ENCODE data around the gene POM121.

The POM121 gene

GRCh38 chr7:72924733-72925545, at the start of gene POM121 (continued):
- TF ChIP-seq ZNF274 (IDR thresholded peaks at IDR 0.05; ENCODE audit: low read length) = no peak
- TF ChIP-seq ZNF274 (tag by site-specific recombination; IDR thresholded peaks at IDR 0.05; ENCODE audit: borderline replicate concordance) = no peak
- no peak for TF ChIP-seq KLF16 (tag by site-specific recombination; IDR thresholded peaks at IDR 0.05)
- TF ChIP-seq PRDM2 (tag by site-specific recombination; IDR thresholded peaks at IDR 0.05; ENCODE audit: borderline replicate concordance) = no peak
- no peak for TF ChIP-seq ZNF837 (tag by site-specific recombination; IDR thresholded peaks at IDR 0.05)
- TF ChIP-seq ZNF747 (tag by site-specific recombination; IDR thresholded peaks at IDR 0.05) = no peak
- TF ChIP-seq ZNF549 (tag by site-specific recombination; IDR thresholded peaks at IDR 0.05) = no peak
- no peak for TF ChIP-seq ZNF777 (tag by site-specific recombination; IDR thresholded peaks at IDR 0.05; ENCODE audit: borderline replicate concordance)
- no peak for TF ChIP-seq BCL11A (tag by site-specific recombination; IDR thresholded peaks at IDR 0.05; ENCODE audit: low read depth)
- no peak for TF ChIP-seq GLI4 (tag by site-specific recombination; IDR thresholded peaks at IDR 0.05)
- TF ChIP-seq EGR2 (tag by site-specific recombination; IDR thresholded peaks at IDR 0.05; ENCODE audit: low read depth) = no peak
- TF ChIP-seq ZNF473 (tag by site-specific recombination; IDR thresholded peaks at IDR 0.05) = no peak
- no peak for TF ChIP-seq ZNF521 (tag by site-specific recombination; IDR thresholded peaks at IDR 0.05)
- TF ChIP-seq KLF17 (tag by site-specific recombination; IDR thresholded peaks at IDR 0.05) = no peak
- no peak for TF ChIP-seq ZNF830 (tag by site-specific recombination; IDR thresholded peaks at IDR 0.05; ENCODE audit: low read depth)
- TF ChIP-seq ZNF645 (tag by site-specific recombination; IDR thresholded peaks at IDR 0.05) = no peak
- TF ChIP-seq ZNF585B (tag by site-specific recombination; IDR thresholded peaks at IDR 0.05) = no peak
- TF ChIP-seq, protein P1, sequence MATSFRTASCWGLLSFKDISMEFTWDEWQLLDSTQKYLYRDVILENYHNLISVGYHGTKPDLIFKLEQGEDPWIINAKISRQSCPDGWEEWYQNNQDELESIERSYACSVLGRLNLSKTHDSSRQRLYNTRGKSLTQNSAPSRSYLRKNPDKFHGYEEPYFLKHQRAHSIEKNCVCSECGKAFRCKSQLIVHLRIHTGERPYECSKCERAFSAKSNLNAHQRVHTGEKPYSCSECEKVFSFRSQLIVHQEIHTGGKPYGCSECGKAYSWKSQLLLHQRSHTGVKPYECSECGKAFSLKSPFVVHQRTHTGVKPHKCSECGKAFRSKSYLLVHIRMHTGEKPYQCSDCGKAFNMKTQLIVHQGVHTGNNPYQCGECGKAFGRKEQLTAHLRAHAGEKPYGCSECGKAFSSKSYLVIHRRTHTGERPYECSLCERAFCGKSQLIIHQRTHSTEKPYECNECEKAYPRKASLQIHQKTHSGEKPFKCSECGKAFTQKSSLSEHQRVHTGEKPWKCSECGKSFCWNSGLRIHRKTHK (tag by site-specific recombination; IDR thresholded peaks at IDR 0.05) = no peak
- no peak for TF ChIP-seq ZNF596 (tag by site-specific recombination; IDR thresholded peaks at IDR 0.05)
- TF ChIP-seq ZBTB21 (tag by site-specific recombination; IDR thresholded peaks at IDR 0.05) = peak; percentile 89
- TF ChIP-seq ZNF423 (tag by site-specific recombination; IDR thresholded peaks at IDR 0.05) = no peak
- no peak for TF ChIP-seq SALL2 (tag by site-specific recombination; IDR thresholded peaks at IDR 0.05; ENCODE audit: borderline replicate concordance)
- TF ChIP-seq ZNF623 (tag by site-specific recombination; IDR thresholded peaks at IDR 0.05) = no peak
- TF ChIP-seq ZNF394 (tag by site-specific recombination; IDR thresholded peaks at IDR 0.05; ENCODE audit: borderline replicate concordance) = no peak
- TF ChIP-seq ZNF513 (tag by site-specific recombination; IDR thresholded peaks at IDR 0.05) = no peak
- 0 out of 2 replicates have a peak, but pooled peaks have one; percentile 13 for TF ChIP-seq SP7 (tag by site-specific recombination; IDR thresholded peaks at IDR 0.05)
- TF ChIP-seq MZF1 (tag by site-specific recombination; IDR thresholded peaks at IDR 0.05; ENCODE audit: borderline replicate concordance) = no peak
- TF ChIP-seq KLF9 (tag by site-specific recombination; IDR thresholded peaks at IDR 0.05; ENCODE audit: low read depth) = peak; percentile 40; the same call in 1 of the 2 replicates
- 0 out of 2 replicates have a peak, but pooled peaks have one; percentile 31 for TF ChIP-seq YY1 (tag by site-specific recombination; IDR thresholded peaks at IDR 0.05)

All from HEK293 (cell line).